IMR-90 (cell line): ENCODE results near the gene JMJD1C. TPM values are rescaled to one million over a fixed set of nuclear protein-coding genes. Genes with fewer than 3 reads are reported as not detected.

Source experiments
- ATAC-seq: fragments of 200-7000 bp; cut with Tn5 transposase; 2 replicates; pipeline ENCODE4 v1.9.1; 2020; ENCODE audit warnings: low read depth, mild to moderate bottlenecking, moderate library complexity
- BruUV-seq: library from RNA; stranded (reverse); fragments of 400-500 nt; replicated peaks from 2 replicates; lab custom pipeline; 2021; lab: Mats Ljungman, UMichigan
- CTCF ChIA-PET: fragments of 300-600 bp; formaldehyde crosslinking; extraction: SDS; loops from one replicate; lab custom pipeline; 2021; ENCODE audit warnings: antibody characterized with exemption; lab: Yijun Ruan, JAX
- POLR2A ChIA-PET: fragments of 300-600 bp; sonication (Branson Sonifier 250); formaldehyde crosslinking; loops from one replicate; lab custom pipeline; 2022; ENCODE audit warnings: antibody characterized with exemption; ENCODE audit not compliant: unreplicated experiment; lab: Charles Lee
- DNase-seq: peaks from one replicate; pipeline ENCODE4 v3.0.0; 2013
- H2AFZ ChIP-seq: replicated peaks from 2 replicates; pipeline ENCODE3; 2013; ENCODE audit warnings: low read length, mild to moderate bottlenecking; ENCODE audit not compliant: poor library complexity
- H2AK5ac ChIP-seq: 2 replicates; pipeline ENCODE4 v1.6.1; 2013; ENCODE audit warnings: low read depth, low read length, inconsistent platforms
- H2AK9ac ChIP-seq: replicated peaks from 2 replicates; pipeline ENCODE3; 2013; ENCODE audit warnings: mild to moderate bottlenecking, low read depth, low read length, moderate library complexity; ENCODE audit not compliant: poor library complexity
- H2BK120ac ChIP-seq: 2 replicates; pipeline ENCODE4 v1.6.1; 2013; ENCODE audit warnings: low read depth, low read length, inconsistent platforms
- H2BK15ac ChIP-seq: 3 replicates; pipeline ENCODE4 v1.6.1; 2013; ENCODE audit warnings: low read depth, low read length, inconsistent platforms
- H2BK20ac ChIP-seq: 2 replicates; pipeline ENCODE4 v1.6.1; 2013; ENCODE audit warnings: low read depth, mild to moderate bottlenecking, inconsistent platforms, low read length, moderate library complexity
- H2BK5ac ChIP-seq: 2 replicates; pipeline ENCODE4 v1.6.1; 2013; ENCODE audit warnings: mild to moderate bottlenecking, low read depth, low read length, inconsistent platforms; ENCODE audit not compliant: poor library complexity, severe bottlenecking
- H3K14ac ChIP-seq: replicated peaks from 2 replicates; pipeline ENCODE4 v1.6.1; 2013; ENCODE audit warnings: low read depth, low read length, inconsistent platforms
- H3K18ac ChIP-seq: 2 replicates; pipeline ENCODE4 v1.6.1; 2013; ENCODE audit warnings: low read depth, low read length, control low read depth
- H3K23ac ChIP-seq: 2 replicates; pipeline ENCODE4 v1.6.1; 2013; ENCODE audit warnings: low read depth, low read length, inconsistent platforms
- H3K27ac ChIP-seq: 2 replicates; pipeline ENCODE4 v1.5.1; 2013; ENCODE audit warnings: mild to moderate bottlenecking, control low read depth, low read length; ENCODE audit not compliant: insufficient read depth
- H3K27me3 ChIP-seq: 2 replicates; pipeline ENCODE4 v1.6.1; 2013; ENCODE audit warnings: low read length; ENCODE audit not compliant: control insufficient read depth, insufficient read depth
- H3K36me3 ChIP-seq: 2 replicates; pipeline ENCODE4 v1.6.1; 2013; ENCODE audit warnings: low read length, mixed read lengths; ENCODE audit not compliant: control insufficient read depth, insufficient read depth
- H3K4ac ChIP-seq: 2 replicates; pipeline ENCODE4 v1.6.1; 2013; ENCODE audit warnings: low read depth, low read length, inconsistent platforms
- H3K4me1 ChIP-seq: 2 replicates; pipeline ENCODE4 v1.6.1; 2013; ENCODE audit warnings: low read length, mixed read lengths; ENCODE audit not compliant: control insufficient read depth, insufficient read depth
- H3K4me2 ChIP-seq: 2 replicates; pipeline ENCODE4 v1.6.1; 2013; ENCODE audit warnings: low read depth, mild to moderate bottlenecking, control low read depth, low read length, moderate library complexity
- H3K4me3 ChIP-seq: 2 replicates; pipeline ENCODE4 v1.5.1; 2013; ENCODE audit warnings: low read depth, mild to moderate bottlenecking, control low read depth, low read length, moderate library complexity; ENCODE audit not compliant: insufficient read depth
- H3K56ac ChIP-seq: 2 replicates; pipeline ENCODE4 v1.6.1; 2013; ENCODE audit warnings: low read length, inconsistent platforms; ENCODE audit not compliant: insufficient read depth; ENCODE audit errors: extremely low read depth
- H3K79me1 ChIP-seq, 2 experiments: 2 replicates each; pipeline ENCODE4 v1.6.1; 2013; ENCODE audit warnings: low read length in 2 of 2, inconsistent platforms in 1 of 2, low read depth in 1 of 2
- H3K9ac ChIP-seq: 2 replicates; pipeline ENCODE4 v1.6.1; 2013; ENCODE audit warnings: low read depth, low read length, control low read depth
- H3K9me1 ChIP-seq: 2 replicates; pipeline ENCODE4 v1.6.1; 2013; ENCODE audit warnings: low read length, inconsistent platforms; ENCODE audit not compliant: insufficient read depth
- H3K9me3 ChIP-seq: 2 replicates; pipeline ENCODE4 v1.6.1; 2013; ENCODE audit warnings: low read length; ENCODE audit not compliant: control insufficient read depth, insufficient read depth
- H4K20me1 ChIP-seq: 2 replicates; pipeline ENCODE4 v1.6.1; 2013; ENCODE audit warnings: low read length, inconsistent platforms; ENCODE audit not compliant: insufficient read depth
- H4K5ac ChIP-seq: 2 replicates; pipeline ENCODE4 v1.6.1; 2013; ENCODE audit warnings: mild to moderate bottlenecking, low read depth, low read length, control low read depth
- H4K8ac ChIP-seq, 2 experiments: 2 replicates each; pipeline ENCODE4 v1.6.1; 2013; ENCODE audit warnings: low read depth in 2 of 2, low read length in 2 of 2, control low read depth in 1 of 2, inconsistent platforms in 1 of 2
- H4K91ac ChIP-seq: 2 replicates; pipeline ENCODE4 v1.6.1; 2013; ENCODE audit warnings: low read depth, low read length, inconsistent platforms; ENCODE audit not compliant: insufficient read depth
- BHLHE40 ChIP-seq: fragments of 150-350 bp; IDR thresholded peaks from 2 replicates; pipeline ENCODE4 v1.6.1; 2016; ENCODE audit warnings: mild to moderate bottlenecking, low read depth, low read length
- CEBPB ChIP-seq: IDR thresholded peaks from 2 replicates; pipeline ENCODE4 v1.6.1; 2012; ENCODE audit warnings: low read depth, low read length, improper control_type of control experiment
- CHD1 ChIP-seq: IDR thresholded peaks from 2 replicates; pipeline ENCODE4 v1.6.1; 2012; ENCODE audit warnings: low read depth, low read length, improper control_type of control experiment
- CTCF ChIP-seq: conservative IDR thresholded peaks from 2 replicates; pipeline ENCODE4 v1.5.1; 2012; ENCODE audit warnings: mild to moderate bottlenecking, low read depth, low read length, improper control_type of control experiment
- FOS ChIP-seq: fragments of 150-350 bp; IDR thresholded peaks from 2 replicates; pipeline ENCODE4 v1.6.1; 2016; ENCODE audit warnings: low read depth, low read length
- MAFK ChIP-seq: IDR thresholded peaks from 2 replicates; pipeline ENCODE4 v1.6.1; 2012; ENCODE audit warnings: low read depth, low read length, improper control_type of control experiment
- MAZ ChIP-seq: IDR thresholded peaks from 2 replicates; pipeline ENCODE4 v1.6.1; 2012; ENCODE audit warnings: low read depth, mild to moderate bottlenecking, low read length, improper control_type of control experiment, moderate library complexity, borderline replicate concordance
- MXI1 ChIP-seq: IDR thresholded peaks from 2 replicates; pipeline ENCODE4 v1.6.1; 2012; ENCODE audit warnings: low read depth, mild to moderate bottlenecking, low read length, moderate library complexity, borderline replicate concordance
- POLR2A ChIP-seq: IDR thresholded peaks from 2 replicates; pipeline ENCODE4 v1.6.1; 2012; ENCODE audit warnings: mild to moderate bottlenecking, low read depth, low read length
- RCOR1 ChIP-seq: IDR thresholded peaks from 2 replicates; pipeline ENCODE4 v1.6.1; 2012; ENCODE audit warnings: mild to moderate bottlenecking, low read length, improper control_type of control experiment; ENCODE audit not compliant: insufficient replicate concordance
- SMC3 ChIP-seq: fragments of 150-350 bp; IDR thresholded peaks from 2 replicates; pipeline ENCODE4 v1.6.1; 2016; ENCODE audit warnings: low read depth, mild to moderate bottlenecking, antibody characterized with exemption, low read length, moderate library complexity
- USF2 ChIP-seq: fragments of 150-350 bp; IDR thresholded peaks from 2 replicates; pipeline ENCODE4 v1.6.1; 2017; ENCODE audit warnings: mild to moderate bottlenecking, antibody characterized with exemption, low read length, low read depth
- WGBS, 2 experiments: methylation state at CpG; one replicate each; pipeline versions ENCODE4 v1.1.5 to v1.1.7; 2013; ENCODE audit warnings: missing lambda C conversion rate in 2 of 2; ENCODE audit not compliant: insufficient read length in 1 of 2; ENCODE audit errors: extremely low coverage in 2 of 2; 5-methylcytosine and 5-hydroxymethylcytosine counted together
- dilution Hi-C: fragments of 300-500 bp; cut with HindIII; formaldehyde crosslinking; loops from one replicate; pipeline ENCODE4 v1.14.3; 2018; ENCODE audit warnings: low sequenced_read_pairs; ENCODE audit not compliant: unreplicated experiment
- in situ Hi-C: fragments of 300-500 bp; cut with MboI; formaldehyde crosslinking; loops from 3 replicates; pipeline ENCODE4 v1.14.3; 2019; ENCODE audit warnings: low sequenced_read_pairs, inconsistent platforms, mixed read lengths
- intact Hi-C: fragments of 100-400 bp; cut with micrococcal nuclease; formaldehyde crosslinking; loops from 2 replicates; pipeline ENCODE4 v1.10.0; 2022
- polyA plus RNA-seq, 3 experiments: library from polyadenylated mRNA; depleted of rRNA; stranded (reverse); fragments of >200 nt; gene quantifications; 2 replicates each; pipeline ENCODE4 v1.2.3, GENCODE V29; 2012; ENCODE audit warnings: low replicate concordance in 1 of 3
- total RNA-seq: library from RNA; depleted of rRNA; stranded (reverse); fragments of >200 nt; gene quantifications from 2 replicates; pipeline ENCODE4 v1.2.3, GENCODE V29; 2012

JMJD1C gene
- total and polyA plus RNA-seq, 2 of the 4 experiments (the other 2 are of a cell fraction), result 15.6 to 96.8 TPM

GRCh38 chr10:63352976-63353375, 112.8 kb downstream of the JMJD1C start:
- WGBS, 2 experiments, result no CpG with 5 or more reads among the region's 3 CpGs
- Histone ChIP-seq H3K9ac (no peak overlapping the region), H4K8ac (no peak overlapping the region), H3K9me3 (no peaks in the 10 kb centered on the region), H4K20me1 (peaks cover 3% of the 10 kb centered on the region; the same call in 1 of the 2 replicates), H4K91ac (no peak overlapping the region), H3K56ac (no peak overlapping the region), H3K79me1 (peaks cover 21 to 38% of the 10 kb centered on the region in 2 experiments), H2AK5ac (no peak overlapping the region), H3K27ac (no peak overlapping the region), H2BK20ac (no peak overlapping the region), H3K4me2 (no peak overlapping the region), H2BK120ac (no peak overlapping the region), H2AFZ (no peak overlapping the region), H3K18ac (no peak overlapping the region), H3K14ac (no peak overlapping the region), H4K5ac (no peak overlapping the region), H3K27me3 (no peaks in the 10 kb centered on the region), H2BK5ac (no peak overlapping the region), H3K23ac (no peak overlapping the region), H3K36me3 (no peaks in the 10 kb centered on the region), H3K4me3 (no peak overlapping the region), H3K4ac (no peak overlapping the region), H3K4me1 (no peaks in the 10 kb centered on the region), H2AK9ac (no peak overlapping the region), H2BK15ac (no peak overlapping the region), H3K9me1 (no peaks in the 10 kb centered on the region)
- DNase-seq, result no peak
- CTCF ChIA-PET, result interaction anchor here (0.6 kb wide), 1 partner anchor 329 kb away, joined by 3 read pairs; no protein-coding TSS in a partner anchor
- TF ChIP-seq MAFK (no peak), CHD1 (no peak), POLR2A (no peak), FOS (no peak), CTCF (no peak), BHLHE40 (no peak), CEBPB (no peak), MAZ (no peak), SMC3 (no peak), MXI1 (no peak), USF2 (no peak), RCOR1 (no peak)
- POLR2A ChIA-PET, result no interaction called here
- dilution Hi-C loops, result no loop called here
- in situ Hi-C loops, result no loop called here
- no peak for ATAC-seq
- intact Hi-C loops, result loop anchor here (5.0 kb wide), 1 partner anchor 41 kb away; no protein-coding TSS in a partner anchor
- no TSS peak for BruUV-seq
